ENCODE data around the gene SAMHD1.

SAMHD1 gene

DNA sequence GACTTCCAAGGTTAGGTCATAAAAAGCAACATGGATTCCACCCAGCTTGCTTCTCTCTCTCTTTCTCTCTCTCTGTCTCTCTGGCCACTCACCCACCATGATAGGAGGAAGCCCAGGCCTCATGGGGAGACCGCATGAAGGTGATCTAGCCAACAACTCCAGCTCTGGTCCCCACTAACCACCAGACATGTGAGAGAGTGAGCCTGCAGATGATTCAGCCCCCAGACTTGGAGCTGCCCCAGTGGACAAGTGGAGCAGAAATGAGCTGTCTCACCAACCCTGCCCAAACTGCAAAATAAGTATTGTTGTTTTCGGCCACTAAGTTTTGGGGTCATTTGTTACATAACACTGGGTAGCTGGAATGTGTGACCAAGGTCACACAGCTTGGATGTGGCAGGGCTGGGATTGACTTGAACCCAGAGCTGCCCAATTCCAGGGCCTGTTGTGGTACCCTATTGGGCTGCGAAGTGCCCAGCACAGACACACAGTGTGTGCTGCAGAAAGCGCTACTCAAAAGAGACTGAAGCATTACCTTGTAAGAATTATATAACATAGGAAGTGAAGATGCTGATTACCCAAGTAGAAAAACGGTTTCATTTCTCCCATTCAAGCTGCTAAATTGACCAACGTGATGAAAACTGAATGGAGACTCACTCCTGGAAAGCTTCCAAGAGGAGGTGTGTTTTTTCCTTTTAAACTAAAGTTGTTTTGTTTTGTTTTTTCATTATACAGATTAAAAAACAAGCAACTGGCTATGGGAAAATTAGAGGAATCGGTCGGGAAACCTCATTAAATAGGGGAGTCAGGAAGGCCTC lies 84.6 kb downstream of the SAMHD1 start:
- TF ChIP-seq CTCF (IDR thresholded peaks at IDR 0.05; ENCODE audit: unreplicated experiment in 3 of 3) = no peak
- Mint-ChIP-seq H3K4me3 (peak overlapping the region; percentile 75 to 87 (median 83)), H3K4me1 (peaks cover 3% of the 10 kb centered on the region), H3K27ac (peak overlapping the region; percentile 3 to 60 (median 54)), H3K27me3 (ENCODE audit: low read depth) (no peaks in the 10 kb centered on the region), H3K36me3 (ENCODE audit: low read depth) (no peaks in the 10 kb centered on the region), H3K9me3 (no peaks in the 10 kb centered on the region)

GRCh38 chr20:36866164-36866563 lies 85.3 kb downstream of the SAMHD1 start:
- Mint-ChIP-seq H3K27me3 (ENCODE audit: low read depth) (no peaks in the 10 kb centered on the region), H3K36me3 (ENCODE audit: low read depth) (no peaks in the 10 kb centered on the region), H3K4me1 (peaks cover 9% of the 10 kb centered on the region), H3K27ac (peak overlapping the region; percentile 3 to 60 (median 54)), H3K9me3 (no peaks in the 10 kb centered on the region), H3K4me3 (peak overlapping the region; percentile 75 to 87 (median 83))
- no peak for TF ChIP-seq CTCF (IDR thresholded peaks at IDR 0.05; ENCODE audit: unreplicated experiment in 3 of 3)

- no peaks in the 10 kb centered on the region for H3K27me3 Mint-ChIP-seq (ENCODE audit: low read depth)
- no peaks in the 10 kb centered on the region for H3K36me3 Mint-ChIP-seq (ENCODE audit: low read depth)
- H3K4me1 Mint-ChIP-seq = peaks cover 13% of the 10 kb centered on the region
- H3K9me3 Mint-ChIP-seq = no peaks in the 10 kb centered on the region
- peak overlapping the region; percentile 75 to 87 (median 83) for H3K4me3 Mint-ChIP-seq
- peak overlapping the region; percentile 11 to 60 (median 46) for H3K27ac Mint-ChIP-seq
- TF ChIP-seq CTCF (IDR thresholded peaks at IDR 0.05; ENCODE audit: unreplicated experiment in 3 of 3) = no peak
Observed at GRCh38 chr20:36865861-36866149, 85.7 kb downstream of the SAMHD1 start.

DNA sequence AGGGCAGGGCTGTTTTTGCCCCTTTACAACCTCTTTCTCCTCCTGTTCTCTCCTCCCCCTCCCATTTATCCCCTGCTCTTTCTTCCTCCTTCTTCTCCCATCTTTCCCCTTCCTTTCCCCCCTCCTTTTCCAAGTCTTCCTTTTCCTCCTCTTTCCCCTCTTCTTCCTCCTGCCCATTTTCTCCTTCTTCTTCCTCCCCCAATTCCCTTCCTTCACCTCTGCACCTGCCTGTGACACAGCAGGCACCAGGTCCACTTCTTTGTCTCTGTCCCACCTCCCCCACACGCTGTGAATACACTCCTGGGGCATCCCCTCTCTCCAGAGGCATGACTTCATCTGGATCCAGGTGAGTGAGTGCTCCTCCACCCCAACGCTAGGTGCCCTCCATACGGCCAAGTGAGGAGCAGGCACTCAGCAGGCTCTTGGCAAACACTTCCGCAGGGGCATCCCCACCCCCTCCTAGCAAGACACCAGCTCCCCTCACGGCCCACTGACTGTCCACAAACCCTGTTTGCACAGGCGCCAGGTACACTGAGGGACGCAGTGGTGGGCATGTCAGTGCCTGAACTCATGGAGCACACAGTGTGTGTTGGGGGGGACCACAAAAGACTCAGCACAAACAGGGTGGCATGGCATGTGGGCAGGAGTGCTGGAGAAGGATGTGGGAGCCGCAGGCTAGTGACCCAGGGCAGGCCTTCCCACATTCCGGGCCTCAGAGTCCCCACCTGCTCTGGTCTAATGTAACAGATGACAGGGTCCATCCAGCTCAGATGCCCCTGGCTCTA lies 86.2 kb downstream of the SAMHD1 start:
- H3K27me3 Mint-ChIP-seq (ENCODE audit: low read depth) = no peaks in the 10 kb centered on the region
- TF ChIP-seq CTCF (IDR thresholded peaks at IDR 0.05; ENCODE audit: unreplicated experiment in 3 of 3) = no peak
- H3K9me3 Mint-ChIP-seq = no peaks in the 10 kb centered on the region
- peak overlapping the region; percentile 83 to 87 (median 87) for H3K4me3 Mint-ChIP-seq
- peak overlapping the region; percentile 55 to 74 (median 60) for H3K27ac Mint-ChIP-seq
- no peaks in the 10 kb centered on the region for H3K36me3 Mint-ChIP-seq (ENCODE audit: low read depth)
- peaks cover 18% of the 10 kb centered on the region for H3K4me1 Mint-ChIP-seq

DNA sequence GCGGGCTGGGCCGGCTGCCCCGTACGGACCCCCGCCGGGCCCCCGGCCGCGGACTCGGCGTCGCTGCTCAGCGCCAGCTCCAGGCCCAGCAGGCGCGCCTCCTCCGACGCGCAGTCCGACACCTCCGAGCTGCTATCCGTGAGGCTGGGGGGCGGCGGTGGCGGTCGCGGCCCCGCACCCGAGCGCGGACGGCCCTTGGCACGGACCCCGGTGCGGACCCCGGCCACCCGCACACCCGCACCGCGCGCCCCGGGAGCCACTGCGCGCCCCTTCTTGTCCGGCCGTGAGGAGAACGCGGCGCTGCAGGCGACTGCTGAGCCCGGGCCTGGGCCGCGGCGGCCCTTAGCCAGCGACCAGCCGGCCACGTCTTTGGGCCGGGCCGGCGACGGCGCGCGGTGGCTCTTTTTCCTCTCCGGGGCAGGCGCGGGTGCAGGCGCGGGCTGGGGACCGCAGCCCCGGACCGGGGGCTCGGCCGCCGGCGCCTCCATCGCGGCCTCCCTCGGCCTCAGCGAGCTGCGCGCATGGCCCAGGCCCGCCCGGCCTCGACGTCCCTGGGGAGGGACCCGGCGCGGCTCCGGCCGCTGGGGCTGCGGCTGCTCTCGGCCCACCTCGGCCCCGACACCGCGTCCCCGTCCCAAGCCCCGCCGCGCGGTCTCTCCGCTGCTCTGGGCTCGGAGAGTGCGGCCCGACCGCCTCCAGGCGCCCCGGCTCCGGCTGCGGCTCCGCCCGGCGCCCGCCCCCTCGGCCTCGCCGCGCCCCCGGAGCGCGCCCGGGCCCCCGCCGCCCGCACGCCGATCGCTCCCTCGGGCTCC lies 88.4 kb downstream of the SAMHD1 start:
- TF ChIP-seq CTCF (IDR thresholded peaks at IDR 0.05; ENCODE audit: unreplicated experiment in 3 of 3) = no peak
- peaks cover 39% of the 10 kb centered on the region for H3K4me1 Mint-ChIP-seq
- H3K27ac Mint-ChIP-seq = no peak overlapping the region
- no peaks in the 10 kb centered on the region for H3K36me3 Mint-ChIP-seq (ENCODE audit: low read depth)
- H3K4me3 Mint-ChIP-seq = no peak overlapping the region
- no peaks in the 10 kb centered on the region for H3K27me3 Mint-ChIP-seq (ENCODE audit: low read depth)
- no peaks in the 10 kb centered on the region for H3K9me3 Mint-ChIP-seq

All from nephron (organoid).